Ramos (cell line): Measurements from ENCODE around the gene ATP6V1G3.
"Not testable (repeated sequence)": the region's sequence is repeated elsewhere in the genome, so short reads cannot be mapped to it uniquely, and the experiment has no call there.

Experiments
- in situ Hi-C: fragments of 300-500 bp; cut with MboI; formaldehyde crosslinking; loops from one replicate; pipeline ENCODE4 v1.14.3; 2022; ENCODE audit warnings: low sequenced_read_pairs; ENCODE audit not compliant: unreplicated experiment

ATP6V1G3 gene

DNA sequence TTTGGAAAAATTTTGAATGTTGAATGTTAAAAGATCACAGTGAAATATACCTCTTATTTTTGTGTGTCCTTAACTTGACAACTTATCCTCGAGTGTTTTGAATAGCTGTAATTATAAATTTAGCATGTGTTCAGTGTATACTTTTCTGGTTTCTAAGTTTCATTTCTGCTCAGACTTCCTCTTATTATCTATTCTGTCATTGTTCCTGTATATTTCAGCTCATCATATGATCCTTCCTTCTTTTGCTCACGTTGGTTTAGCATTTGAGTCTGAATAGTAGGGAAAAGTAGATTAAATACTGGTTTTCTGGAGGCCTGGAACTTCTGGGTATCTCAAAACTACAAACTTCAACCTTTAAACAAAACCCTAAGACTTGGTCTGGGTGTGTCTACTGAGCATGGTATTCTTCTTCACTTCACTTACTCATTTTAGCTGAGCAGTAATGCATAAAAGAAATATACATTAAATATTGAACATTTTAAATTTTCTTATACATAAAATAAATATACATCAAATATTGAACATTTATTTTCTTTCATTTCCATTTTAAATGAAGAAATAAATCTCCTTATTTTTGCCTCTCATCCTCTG is 3.3 kb upstream of the ATP6V1G3 start:
- in situ Hi-C loops, result no loop called here

DNA sequence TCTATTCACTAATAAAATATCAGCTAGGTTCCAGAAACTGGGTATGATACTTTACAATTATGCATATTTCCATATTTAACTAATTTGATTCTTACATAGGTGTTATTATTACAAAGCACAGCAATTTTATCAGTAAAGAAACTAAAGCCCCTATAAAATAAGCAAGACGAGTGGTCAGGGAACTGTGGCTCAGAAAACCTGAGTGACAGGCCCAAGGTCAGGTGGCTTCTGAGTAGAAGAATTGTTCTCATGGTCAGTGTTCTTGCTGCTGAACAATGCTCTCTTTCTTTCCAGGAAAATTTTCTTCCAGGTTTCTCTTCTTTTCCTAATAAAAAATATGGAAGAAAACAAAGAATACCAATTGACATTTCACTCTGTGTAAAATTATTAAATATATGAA is 2.2 kb upstream of the ATP6V1G3 start:
- in situ Hi-C loops, result no loop called here

DNA sequence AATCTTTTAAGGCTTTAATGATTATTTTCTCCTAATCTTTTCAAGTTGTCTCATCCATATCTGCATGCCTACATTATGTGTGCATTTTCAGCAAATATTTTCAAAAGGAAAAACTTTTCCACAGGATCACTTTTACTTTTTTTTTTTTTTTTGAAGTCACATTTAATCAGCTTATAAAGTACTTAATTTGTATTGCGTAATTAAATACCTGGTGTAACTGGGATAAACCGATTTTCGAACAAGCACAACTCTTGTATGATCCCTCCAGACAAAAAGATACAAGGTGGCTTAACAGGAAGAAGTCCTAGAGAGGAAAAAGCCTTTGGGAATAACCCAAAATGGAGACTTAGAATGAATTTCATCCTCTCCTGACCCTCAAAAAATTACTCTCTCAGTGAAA is 1.3 kb upstream of the ATP6V1G3 start:
- in situ Hi-C loops, result no loop called here

DNA sequence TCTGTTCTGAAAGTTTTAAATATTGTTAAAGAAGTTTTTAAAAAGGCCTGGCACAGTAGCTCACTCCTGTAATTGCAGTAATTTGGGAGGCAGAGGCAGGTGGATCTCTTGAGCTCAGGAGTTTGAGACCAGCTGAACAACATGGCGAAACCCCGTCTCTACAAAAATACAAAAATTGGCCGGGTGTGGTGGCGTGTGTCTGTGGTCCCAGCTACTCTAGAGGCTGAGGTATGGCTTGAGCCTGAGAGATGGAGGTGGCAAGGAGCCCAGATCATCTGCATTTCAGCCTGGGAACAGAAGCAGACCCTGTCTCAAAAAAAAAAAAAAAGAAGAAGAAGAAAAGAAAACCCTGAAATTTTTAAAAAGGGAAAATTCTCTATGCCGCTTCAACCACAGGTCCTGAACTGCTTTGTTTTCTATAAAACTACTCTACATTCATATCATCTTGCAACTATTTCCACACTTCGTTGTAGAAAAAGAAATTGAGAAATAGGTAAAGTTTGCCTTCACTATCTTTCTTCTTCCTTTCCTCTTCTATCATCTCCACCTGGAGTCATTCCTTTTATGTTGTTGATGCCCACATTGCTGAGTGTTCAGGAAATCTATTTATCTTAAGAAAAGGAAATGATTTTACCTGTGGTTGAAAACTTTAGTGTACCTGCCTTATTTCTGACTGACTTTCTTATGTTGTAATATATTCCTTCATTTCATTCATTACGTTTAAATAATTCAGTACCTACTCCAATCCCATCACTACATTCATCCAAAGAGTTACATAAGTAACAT is 1.7 kb downstream of the ATP6V1G3 start:
- in situ Hi-C loops, result no loop called here

DNA sequence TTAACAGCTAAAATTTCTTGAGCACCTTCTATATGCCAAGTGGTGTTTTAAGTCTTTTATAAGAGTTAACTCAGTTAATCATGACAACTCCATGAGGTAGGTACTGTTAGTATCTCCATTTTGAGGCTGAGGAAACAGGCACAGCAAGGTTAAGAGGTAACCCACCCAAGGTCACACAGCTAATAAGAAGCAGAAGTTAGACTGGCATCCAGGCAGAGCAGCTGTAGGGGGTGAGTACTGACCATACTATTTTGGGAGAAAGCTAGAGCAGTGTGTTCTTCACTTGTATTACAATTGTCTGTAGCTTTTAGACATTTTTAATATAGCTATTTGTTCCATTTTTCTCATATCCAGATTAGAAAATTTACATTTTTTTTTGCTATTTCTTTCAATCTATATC is 4.8 kb downstream of the ATP6V1G3 start:
- in situ Hi-C loops, result no loop called here

DNA sequence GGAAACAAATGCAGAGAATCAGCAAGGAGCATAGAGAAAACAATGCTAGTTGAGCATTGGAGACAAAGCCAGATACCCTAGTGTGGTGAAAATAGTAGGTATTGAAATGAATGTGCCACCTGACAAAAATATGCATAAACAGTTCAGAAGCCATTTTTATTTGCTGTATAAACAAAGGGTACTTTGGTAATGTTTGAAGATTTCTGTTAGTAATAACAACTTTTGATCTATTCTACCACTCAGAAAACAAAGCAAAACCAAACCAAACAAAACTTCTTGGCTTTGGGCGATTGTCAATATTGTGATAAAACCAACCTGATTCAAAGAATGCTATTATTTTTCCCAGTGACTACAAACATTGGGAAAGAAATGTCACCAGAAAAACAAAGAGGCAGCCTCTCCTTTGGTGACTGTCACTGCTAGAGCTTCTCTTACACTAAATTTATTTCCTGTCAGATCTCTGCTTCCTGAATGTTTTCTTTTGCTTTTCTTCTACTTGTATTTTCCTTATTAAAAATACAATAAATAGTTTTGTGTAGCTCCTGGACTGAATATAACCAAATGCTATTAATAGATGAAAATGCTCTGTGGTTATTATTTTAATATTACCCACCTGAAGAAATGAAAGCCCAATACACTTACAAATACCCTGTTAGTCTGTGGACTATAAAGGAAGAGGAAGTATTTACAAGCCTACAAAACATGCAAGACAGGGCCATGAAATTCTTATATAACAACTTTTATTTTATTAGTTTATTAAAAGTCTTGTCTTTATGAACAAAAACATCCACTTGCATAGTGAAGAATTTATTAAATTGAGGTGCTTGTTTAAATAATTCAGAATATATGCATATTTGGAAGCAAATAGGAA is 5.7 kb downstream of the ATP6V1G3 start:
- in situ Hi-C loops, result no loop called here

DNA sequence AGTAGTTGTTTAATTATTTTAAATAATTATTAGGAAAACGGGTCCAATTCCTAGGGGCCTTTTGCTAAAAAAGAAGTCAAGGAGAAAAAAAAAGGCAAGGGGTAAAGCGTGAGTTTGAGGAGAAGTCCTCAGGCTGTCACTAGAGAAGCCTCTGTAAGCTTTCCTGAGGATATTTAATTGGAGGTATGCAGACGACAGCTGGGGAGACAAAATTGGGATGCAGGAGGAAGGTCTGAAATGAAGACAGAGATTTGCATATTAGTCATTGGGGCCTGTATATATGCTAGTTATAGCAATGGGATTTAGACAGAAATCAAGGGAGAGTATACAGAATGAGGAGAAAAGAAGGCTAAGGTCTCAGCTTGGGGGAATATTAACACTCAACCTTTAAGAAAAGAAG is 8.6 kb downstream of the ATP6V1G3 start:
- in situ Hi-C loops, result no loop called here

DNA sequence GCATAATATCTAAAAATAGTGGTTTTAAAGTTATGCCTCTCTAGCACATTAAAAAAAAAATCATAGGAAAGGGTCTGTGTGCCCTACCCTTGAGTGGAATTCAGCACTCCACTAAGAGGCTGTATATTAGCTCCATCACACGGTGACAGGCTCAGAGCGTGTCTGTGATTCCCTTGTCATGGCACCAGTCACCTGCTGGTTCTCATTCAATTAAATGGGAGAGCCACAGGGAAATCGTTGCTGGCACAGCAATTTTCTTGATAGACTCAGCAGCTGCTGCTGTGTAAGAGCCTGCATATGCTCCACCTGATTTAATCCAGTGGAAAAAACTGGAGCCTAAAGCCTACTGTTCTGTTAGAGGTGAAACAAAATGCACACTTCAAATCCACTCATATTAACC is 9.5 kb downstream of the ATP6V1G3 start:
- in situ Hi-C loops, result no loop called here

DNA sequence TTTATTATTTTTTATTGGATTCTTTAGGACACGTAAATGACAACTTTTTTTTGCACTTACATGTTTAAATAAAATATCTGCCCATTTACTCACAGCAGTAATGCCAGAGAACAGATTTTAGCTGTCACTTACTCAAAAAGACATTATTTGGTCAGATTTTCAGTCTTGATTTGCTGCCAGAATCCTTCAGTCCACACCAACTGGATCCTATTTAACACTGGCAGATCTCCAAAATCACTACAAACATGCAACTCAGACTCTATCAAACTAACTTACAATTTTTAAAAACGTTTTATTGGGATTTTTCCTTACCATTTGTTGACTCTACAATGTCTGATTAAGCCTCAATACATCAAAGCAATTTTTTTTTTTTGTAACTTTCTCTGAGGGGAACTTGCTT is 11.1 kb downstream of the ATP6V1G3 start:
- in situ Hi-C loops, result no loop called here

DNA sequence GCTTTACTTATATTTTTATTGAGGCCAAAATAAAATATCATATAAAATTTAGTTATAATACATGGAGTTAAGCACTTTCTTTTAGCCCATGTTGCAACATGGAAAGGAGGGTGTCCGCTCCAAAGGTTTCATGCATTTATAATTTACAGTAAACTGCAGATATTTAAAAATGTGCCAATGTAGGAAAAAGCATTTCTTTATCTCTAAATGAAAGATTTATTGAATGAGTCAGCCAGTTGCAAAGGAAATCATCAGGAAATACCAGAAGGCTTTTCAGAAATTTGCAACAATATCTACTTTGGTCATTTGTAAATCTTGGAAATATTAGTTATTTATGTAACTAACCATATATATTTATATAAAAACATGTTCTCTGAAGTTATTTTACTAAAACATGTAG is 12.1 kb downstream of the ATP6V1G3 start:
- in situ Hi-C loops, result no loop called here

DNA sequence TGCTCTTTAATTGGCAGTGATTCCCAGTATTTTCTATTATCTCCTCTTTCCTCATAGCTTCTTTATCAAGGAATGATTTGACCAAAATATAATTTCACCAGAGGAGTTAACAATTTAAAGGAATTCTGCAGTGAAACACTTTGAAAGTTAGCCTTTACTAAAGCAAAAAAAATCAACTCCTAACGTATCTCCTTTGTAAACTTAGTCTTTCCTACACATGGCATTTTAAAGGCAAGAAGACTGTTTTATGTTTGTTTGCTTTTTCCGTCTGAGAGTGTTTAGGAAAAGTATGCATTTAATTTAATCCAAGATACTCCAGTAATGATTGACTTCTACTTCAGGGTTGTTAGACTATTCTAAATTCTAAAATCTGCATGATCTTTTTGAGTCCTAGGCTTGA is 15.9 kb downstream of the ATP6V1G3 start:
- in situ Hi-C loops, result no loop called here

DNA sequence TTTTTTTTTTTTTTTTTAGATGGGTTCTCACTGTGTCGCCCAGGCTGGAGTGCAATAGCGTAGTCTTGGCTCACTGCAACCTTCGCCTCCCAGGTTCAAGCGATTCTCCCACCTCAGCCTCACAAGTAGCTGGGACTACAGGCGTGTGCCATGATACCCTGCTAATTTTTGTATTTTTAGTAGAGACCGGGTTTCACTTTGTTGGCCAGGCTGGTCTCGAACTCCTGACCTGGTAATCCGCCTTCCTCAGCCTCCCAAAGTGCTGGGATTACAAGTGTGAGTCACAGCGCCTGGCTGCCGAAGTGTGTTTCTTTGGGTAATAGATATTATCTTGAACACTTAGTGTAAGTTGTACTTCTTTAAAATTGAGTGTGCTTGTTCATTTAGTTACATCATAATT is 16.4 kb downstream of the ATP6V1G3 start:
- in situ Hi-C loops, result not testable (repeated sequence)

DNA sequence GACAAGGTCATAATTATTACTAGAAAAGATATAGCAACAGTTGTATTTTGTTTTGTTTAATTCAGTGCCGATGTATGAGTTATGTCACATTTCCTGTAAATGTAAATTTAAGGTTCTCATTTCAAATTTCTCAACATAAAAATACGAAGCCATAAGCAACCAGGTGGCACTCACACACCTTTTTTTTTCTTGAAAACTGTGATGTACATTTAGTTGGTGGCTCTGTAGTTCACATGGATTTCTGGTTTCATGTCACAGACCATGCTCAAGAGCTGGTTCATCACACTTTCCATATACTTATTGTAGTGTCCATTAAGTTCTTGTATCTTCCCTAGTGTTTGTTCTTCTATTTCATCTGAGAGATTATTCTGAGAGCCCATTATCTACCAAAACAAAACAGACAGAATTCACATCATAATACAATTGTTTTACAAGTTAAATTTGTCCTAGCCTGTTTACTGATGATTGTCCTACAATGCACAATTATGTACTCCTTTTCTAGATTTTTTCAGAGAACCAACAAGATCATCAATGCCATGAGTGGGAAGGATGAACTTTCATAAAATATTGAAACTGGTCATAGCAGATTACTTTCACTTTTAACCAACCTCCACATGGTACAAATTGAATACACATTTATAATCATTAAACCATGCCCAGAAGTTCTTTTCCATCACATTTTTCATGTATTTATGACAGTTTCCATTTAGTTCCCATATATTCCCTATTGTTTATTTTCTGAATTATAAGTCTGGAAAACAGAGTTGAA is 17.1 kb downstream of the ATP6V1G3 start:
- in situ Hi-C loops, result no loop called here

DNA sequence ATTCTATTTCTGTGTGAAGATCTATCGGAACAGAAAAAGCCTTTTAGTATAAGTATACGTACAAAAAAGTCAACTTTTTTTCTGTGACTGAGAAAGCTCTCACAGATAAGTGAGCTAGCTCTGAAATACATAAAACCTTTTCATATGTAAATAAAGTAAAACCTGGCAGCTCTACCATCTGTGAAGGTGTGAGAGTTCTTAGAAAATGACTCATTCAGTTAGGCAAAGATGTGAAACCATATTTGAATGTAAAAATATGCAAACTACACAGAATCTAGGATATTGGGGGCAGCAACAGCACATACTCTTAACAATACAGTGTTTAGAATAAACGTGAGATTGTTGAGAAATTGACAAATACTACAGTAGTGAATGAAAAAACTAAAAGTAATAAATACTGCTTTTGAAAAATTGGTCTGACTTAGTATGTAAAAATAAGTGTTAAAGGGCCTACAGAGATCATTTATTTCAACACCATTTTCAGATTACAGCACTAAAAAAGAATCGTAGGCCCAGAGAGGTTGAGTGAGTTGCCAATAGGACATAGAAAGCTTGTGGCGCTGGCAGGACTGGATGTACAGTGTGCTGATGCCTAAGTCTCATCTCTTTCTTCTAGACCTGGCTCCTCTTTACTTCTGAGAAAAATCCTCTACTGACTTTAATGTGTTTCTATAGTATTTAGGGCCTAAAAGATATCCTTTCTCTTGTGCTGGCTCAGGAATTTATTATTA is 19.8 kb downstream of the ATP6V1G3 start:
- in situ Hi-C loops, result no loop called here

DNA sequence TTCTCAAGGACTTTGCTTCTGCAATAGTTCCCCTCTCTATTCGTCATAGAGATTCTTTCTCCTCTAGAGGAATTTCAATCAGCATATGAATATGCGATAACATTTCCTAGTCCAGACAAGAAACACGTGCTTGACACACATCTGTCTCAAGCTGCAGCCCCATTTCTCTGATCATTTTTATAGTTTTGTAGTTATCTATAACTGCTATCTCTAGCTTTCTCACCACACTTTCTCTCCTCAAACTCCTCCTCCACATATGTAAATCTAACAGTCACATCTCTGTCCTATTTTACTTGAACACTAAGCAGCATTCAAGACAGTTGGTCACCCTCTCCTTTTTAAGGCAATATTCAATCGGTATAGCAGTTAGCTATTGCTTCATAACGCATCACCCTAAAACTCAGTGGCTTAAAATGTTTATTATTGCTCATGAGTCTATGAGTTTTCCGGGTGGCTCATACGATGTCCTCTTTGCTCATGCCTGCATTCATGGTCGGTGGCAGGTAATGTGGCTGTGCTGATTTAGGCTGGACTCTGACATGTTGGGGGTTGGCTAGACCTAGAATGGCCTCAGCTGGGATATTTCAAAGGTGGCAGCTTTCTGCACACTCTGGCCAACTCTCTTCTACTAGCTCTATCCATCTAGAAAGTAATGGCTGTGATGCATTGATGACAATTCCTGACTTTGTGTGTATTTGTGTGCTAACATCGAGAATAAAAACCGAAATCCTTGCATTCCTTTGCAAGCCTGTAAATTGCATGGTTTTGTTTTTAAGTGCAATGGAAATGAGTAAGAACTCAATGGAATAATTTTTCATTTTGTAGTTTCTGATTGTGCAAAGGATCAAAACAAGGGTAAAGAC is 20.6 kb downstream of the ATP6V1G3 start:
- in situ Hi-C loops, result no loop called here

DNA sequence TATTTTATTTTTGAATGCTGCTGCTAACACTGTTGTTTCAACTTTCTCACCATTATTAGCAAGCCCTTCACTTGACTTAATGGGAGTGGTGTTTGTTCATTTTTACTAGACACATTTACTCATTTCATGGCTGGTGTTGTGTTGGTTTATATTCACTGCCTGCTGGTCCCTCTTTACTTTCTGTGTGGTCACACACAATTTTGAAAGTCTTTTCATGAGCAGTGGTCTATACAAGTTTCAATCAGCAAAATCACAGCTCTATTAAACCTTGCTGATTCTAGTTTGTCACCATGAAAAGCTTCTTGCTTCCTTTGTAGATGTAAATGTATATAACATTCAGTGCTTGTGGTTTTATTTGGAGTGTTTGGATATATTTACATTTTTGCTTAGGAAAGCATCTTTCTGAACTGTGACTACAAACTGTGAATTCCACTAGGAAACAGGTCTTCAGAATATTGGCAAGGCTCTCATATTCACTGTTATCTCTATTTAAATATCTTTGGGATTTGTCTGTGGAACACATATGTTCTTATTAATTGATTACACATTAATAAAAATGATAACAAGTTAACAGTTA is 22.8 kb downstream of the ATP6V1G3 start:
- in situ Hi-C loops, result no loop called here

DNA sequence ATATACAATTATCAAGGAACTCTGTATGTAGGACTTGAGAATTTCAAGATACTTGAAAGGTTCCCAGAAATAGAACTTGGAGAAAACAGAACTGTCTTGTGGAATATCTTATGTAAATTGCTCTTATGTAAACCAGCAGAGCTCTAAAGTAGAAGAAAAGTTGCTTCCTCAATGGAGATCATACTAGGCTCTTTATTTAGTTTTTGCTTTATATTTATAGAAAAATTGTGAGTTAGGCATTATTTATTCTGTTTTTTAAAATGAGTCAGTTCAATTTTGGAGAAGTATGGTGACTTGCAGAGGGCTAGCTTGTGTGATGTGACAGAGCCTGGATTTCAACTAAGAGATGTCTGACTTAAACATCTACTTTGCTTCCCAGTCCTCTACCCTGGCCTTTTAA is 40.4 kb downstream of the ATP6V1G3 start:
- in situ Hi-C loops, result no loop called here

DNA sequence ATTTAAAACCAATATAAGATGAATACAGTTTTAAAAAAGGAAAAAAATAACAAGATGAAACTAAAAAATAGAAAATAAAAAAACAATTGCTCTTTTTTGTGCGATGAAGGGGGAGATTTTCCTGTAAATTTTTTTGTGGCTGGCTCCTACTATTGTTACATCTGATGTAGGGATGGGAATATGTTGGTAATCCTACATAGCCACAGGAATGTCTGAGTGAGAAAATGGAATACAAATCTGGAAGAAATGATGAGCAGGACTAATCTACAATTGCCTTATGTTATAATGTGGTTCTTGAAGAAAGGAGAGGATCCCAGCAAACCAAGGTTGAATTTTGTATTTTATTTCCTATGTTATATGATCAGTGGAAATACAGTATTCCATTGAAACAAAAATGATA is 40.9 kb downstream of the ATP6V1G3 start:
- in situ Hi-C loops, result no loop called here

DNA sequence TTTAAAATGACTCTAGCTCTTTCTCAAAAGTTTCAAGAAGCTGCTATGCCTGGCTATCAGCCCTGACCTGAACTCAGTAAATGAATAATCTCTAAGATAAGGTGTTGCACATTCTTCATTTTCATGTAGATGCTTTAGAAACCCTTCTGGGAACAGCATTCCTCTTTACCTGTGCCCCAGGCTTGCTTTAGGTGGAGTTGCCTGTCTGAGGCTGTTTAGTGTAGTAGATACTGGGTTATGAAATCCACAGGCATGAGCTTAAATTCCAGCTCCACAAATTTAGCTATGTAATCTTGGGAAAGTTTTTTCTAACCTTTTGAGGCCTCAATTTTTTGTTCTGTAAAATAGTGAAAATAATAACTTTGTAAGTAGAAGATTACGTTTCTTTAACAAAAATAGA is 41.6 kb downstream of the ATP6V1G3 start:
- in situ Hi-C loops, result no loop called here
